ENCODE data around the gene ZNF592.

Gene ZNF592

GRCh38 chr15:84811828-84812227, 63.4 kb downstream of the ZNF592 start:
- DNase-seq (ENCODE audit: low read depth): no peak

GRCh38 chr15:84812842-84813241, 64.5 kb downstream of the ZNF592 start:
- no peak for DNase-seq (ENCODE audit: low read depth)

- no peak for DNase-seq (ENCODE audit: low read depth)
Observed at GRCh38 chr15:84813435-84813834, 65.0 kb downstream of the ZNF592 start.

- DNase-seq (ENCODE audit: low read depth): no peak
Observed at GRCh38 chr15:84813931-84814330, 65.5 kb downstream of the ZNF592 start.

GRCh38 chr15:84814916-84815315, 66.5 kb downstream of the ZNF592 start:
- no peak for DNase-seq (ENCODE audit: low read depth)

- no peak for DNase-seq (ENCODE audit: low read depth)
Observed at GRCh38 chr15:84816694-84817465, 68.5 kb downstream of the ZNF592 start, which contains the start of gene ALPK3. Gene ALPK3 (plus strand): TSS chr15:84817356. CDS start chr15:84817453, 97 bp downstream.

GRCh38 chr15:84817466-84818081, 69.2 kb downstream of the ZNF592 start:
- peak; percentile 39 for DNase-seq (ENCODE audit: low read depth)

- peak; percentile 66 for DNase-seq (ENCODE audit: low read depth)
Observed at GRCh38 chr15:84818261-84819131, 70.1 kb downstream of the ZNF592 start.

GRCh38 chr15:84819291-84819768, 70.9 kb downstream of the ZNF592 start:
- DNase-seq (ENCODE audit: low read depth): no peak

- no peak for DNase-seq (ENCODE audit: low read depth)
Observed at GRCh38 chr15:84819791-84820190, 71.4 kb downstream of the ZNF592 start.

GRCh38 chr15:84821501-84822021, 73.2 kb downstream of the ZNF592 start:
- peak; percentile 61 for DNase-seq (ENCODE audit: low read depth)

- no peak for DNase-seq (ENCODE audit: low read depth)
Observed at GRCh38 chr15:84822653-84823281, 74.4 kb downstream of the ZNF592 start.

- no peak for DNase-seq (ENCODE audit: low read depth)
Observed at GRCh38 chr15:84823282-84823878, 75.0 kb downstream of the ZNF592 start.

GRCh38 chr15:84824260-84825007, 76.0 kb downstream of the ZNF592 start:
- DNase-seq (ENCODE audit: low read depth): no peak

- DNase-seq (ENCODE audit: low read depth): peak; percentile 27
Observed at GRCh38 chr15:84826369-84826823, 78.0 kb downstream of the ZNF592 start.

GRCh38 chr15:84827246-84827645, 78.9 kb downstream of the ZNF592 start:
- DNase-seq (ENCODE audit: low read depth): no peak

GRCh38 chr15:84828086-84828908, 79.9 kb downstream of the ZNF592 start:
- peak; percentile 30 for DNase-seq (ENCODE audit: low read depth)

- no peak for DNase-seq (ENCODE audit: low read depth)
Observed at GRCh38 chr15:84829428-84829827, 81.0 kb downstream of the ZNF592 start.

- DNase-seq (ENCODE audit: low read depth): no peak
Observed at GRCh38 chr15:84830036-84830435, 81.6 kb downstream of the ZNF592 start.

- no peak for DNase-seq (ENCODE audit: low read depth)
Observed at GRCh38 chr15:84831028-84831427, 82.6 kb downstream of the ZNF592 start.
